ENCODE data around the gene GMEB2.
"Not testable (repeated sequence)": the region's sequence is repeated elsewhere in the genome, so short reads cannot be mapped to it uniquely, and the experiment has no call there.

GMEB2 gene

GRCh38 chr20:63653041-63653973, 26.4 kb upstream of the GMEB2 start, which contains the start of gene STMN3:
Gene STMN3, minus strand, starts transcription at chr20:63653424. Its CDS starts 79 bp downstream, at chr20:63653345.
- H3K79me2 ChIP-seq (ENCODE audit: low read length): no peaks in the 10 kb centered on the region
- no peak within 1 kb of the TSS for H2AFZ ChIP-seq (ENCODE audit: low read length)

GRCh38 chr20:63652192-63652980, 25.5 kb upstream of the GMEB2 start:
- Histone ChIP-seq H3K4me1 (ENCODE audit: low read length) (no peaks in the 10 kb centered on the region), H3K9me3 (replicated peaks; ENCODE audit: insufficient read depth, low read length) (no peaks in the 10 kb centered on the region), H3F3A (ENCODE audit: insufficient read depth, low read length) (no peaks in the 10 kb centered on the region), H3K9ac (ENCODE audit: low read length) (no peak overlapping the region), H4K20me1 (ENCODE audit: insufficient read depth, low read length) (no peaks in the 10 kb centered on the region), H3K79me2 (ENCODE audit: low read length) (no peaks in the 10 kb centered on the region), H2AFZ (ENCODE audit: low read length) (no peak overlapping the region), H3K4me2 (ENCODE audit: low read depth, low read length) (no peak overlapping the region), H3K27me3 (replicated peaks; ENCODE audit: insufficient read depth, low read length) (peaks cover 57% of the 10 kb centered on the region), H3K36me3 (replicated peaks; ENCODE audit: insufficient read depth, low read length) (no peaks in the 10 kb centered on the region), H3K9me2 (replicated peaks; ENCODE audit: insufficient read depth, low read length) (no peaks in the 10 kb centered on the region), H3K4me3 (ENCODE audit: low read length) (no peak overlapping the region), H3K27ac (ENCODE audit: low read length) (no peak overlapping the region)
- DNase-seq: no peak
- TF ChIP-seq EZH2 (optimal IDR thresholded peaks at IDR 0.05; ENCODE audit: low read depth, low read length) (no peak), CTCF (IDR thresholded peaks at IDR 0.05; ENCODE audit: low read length) (no peak), EZH2phosphoT487 (IDR thresholded peaks at IDR 0.05; ENCODE audit: low read length) (no peak)

More at GRCh38 chr20:63653041-63653973, 26.4 kb upstream of the GMEB2 start, which contains the start of gene STMN3:
- Histone ChIP-seq H3K4me3 (ENCODE audit: low read length) (no peak within 1 kb of the TSS), H3K4me1 (ENCODE audit: low read length) (no peaks in the 10 kb centered on the region), H3K36me3 (replicated peaks; ENCODE audit: insufficient read depth, low read length) (no peaks in the 10 kb centered on the region), H3K9me3 (replicated peaks; ENCODE audit: insufficient read depth, low read length) (no peaks in the 10 kb centered on the region), H4K20me1 (ENCODE audit: insufficient read depth, low read length) (no peaks in the 10 kb centered on the region), H3K4me2 (ENCODE audit: low read depth, low read length) (no peak within 1 kb of the TSS), H3K9me2 (replicated peaks; ENCODE audit: insufficient read depth, low read length) (no peaks in the 10 kb centered on the region), H3K9ac (ENCODE audit: low read length) (no peak within 1 kb of the TSS), H3K27ac (ENCODE audit: low read length) (no peak within 1 kb of the TSS), H3F3A (ENCODE audit: insufficient read depth, low read length) (no peaks in the 10 kb centered on the region), H3K27me3 (replicated peaks; ENCODE audit: insufficient read depth, low read length) (peaks cover 53% of the 10 kb centered on the region)
- TF ChIP-seq CTCF (IDR thresholded peaks at IDR 0.05; ENCODE audit: low read length): no peak
- TF ChIP-seq EZH2 (optimal IDR thresholded peaks at IDR 0.05; ENCODE audit: low read depth, low read length): no peak
- TF ChIP-seq EZH2phosphoT487 (IDR thresholded peaks at IDR 0.05; ENCODE audit: low read length): no peak
- peak; percentile 70 for DNase-seq

- no peaks in the 10 kb centered on the region for H4K20me1 ChIP-seq (ENCODE audit: insufficient read depth, low read length)
- no peaks in the 10 kb centered on the region for H3K79me2 ChIP-seq (ENCODE audit: low read length)
- no peak overlapping the region for H3K4me2 ChIP-seq (ENCODE audit: low read depth, low read length)
- no peak overlapping the region for H3K27ac ChIP-seq (ENCODE audit: low read length)
- H2AFZ ChIP-seq (ENCODE audit: low read length): no peak overlapping the region
- H3K4me3 ChIP-seq (ENCODE audit: low read length): no peak overlapping the region
- no peak for TF ChIP-seq CTCF (IDR thresholded peaks at IDR 0.05; ENCODE audit: low read length)
- no peak for TF ChIP-seq EZH2 (optimal IDR thresholded peaks at IDR 0.05; ENCODE audit: low read depth, low read length)
- no peak for TF ChIP-seq EZH2phosphoT487 (IDR thresholded peaks at IDR 0.05; ENCODE audit: low read length)
- no peaks in the 10 kb centered on the region for H3F3A ChIP-seq (ENCODE audit: insufficient read depth, low read length)
- no peaks in the 10 kb centered on the region for H3K4me1 ChIP-seq (ENCODE audit: low read length)
- DNase-seq: no peak
- no peaks in the 10 kb centered on the region for H3K9me2 ChIP-seq (replicated peaks; ENCODE audit: insufficient read depth, low read length)
- H3K9me3 ChIP-seq (replicated peaks; ENCODE audit: insufficient read depth, low read length): no peaks in the 10 kb centered on the region
- no peak overlapping the region for H3K9ac ChIP-seq (ENCODE audit: low read length)
- peaks cover 57% of the 10 kb centered on the region for H3K27me3 ChIP-seq (replicated peaks; ENCODE audit: insufficient read depth, low read length)
- H3K36me3 ChIP-seq (replicated peaks; ENCODE audit: insufficient read depth, low read length): no peaks in the 10 kb centered on the region
Measured at GRCh38 chr20:63651942-63652191, 25.0 kb upstream of the GMEB2 start.

GRCh38 chr20:63650486-63650885, 23.6 kb upstream of the GMEB2 start:
- H3K27ac ChIP-seq (ENCODE audit: low read length); H3K9me2 ChIP-seq (replicated peaks; ENCODE audit: insufficient read depth, low read length); H4K20me1 ChIP-seq (ENCODE audit: insufficient read depth, low read length); H3K4me1 ChIP-seq (ENCODE audit: low read length); H3K79me2 ChIP-seq (ENCODE audit: low read length); H2AFZ ChIP-seq (ENCODE audit: low read length); H3K9me3 ChIP-seq (replicated peaks; ENCODE audit: insufficient read depth, low read length); DNase-seq; H3F3A ChIP-seq (ENCODE audit: insufficient read depth, low read length); H3K36me3 ChIP-seq (replicated peaks; ENCODE audit: insufficient read depth, low read length); H3K4me2 ChIP-seq (ENCODE audit: low read depth, low read length); H3K9ac ChIP-seq (ENCODE audit: low read length); H3K4me3 ChIP-seq (ENCODE audit: low read length): not testable (repeated sequence)
- H3K27me3 ChIP-seq (replicated peaks; ENCODE audit: insufficient read depth, low read length): peaks cover 60% of the 10 kb centered on the region
